HL-60 (cell line): ENCODE measurements around the gene DPH1.

ENCODE experiments used
- POLR2AphosphoS5 ChIP-seq: IDR thresholded peaks from 2 replicates; pipeline ENCODE4 v1.6.1; 2012; ENCODE audit warnings: low read depth
- REST ChIP-seq: IDR thresholded peaks from 2 replicates; pipeline ENCODE4 v1.6.1; 2012; ENCODE audit warnings: low read depth; ENCODE audit not compliant: insufficient replicate concordance
- TF ChIP-seq, protein P1 (sequence below): IDR thresholded peaks from one replicate; pipeline ENCODE4 v1.5.1; 2011; ENCODE audit warnings: low read length, control low read depth, inconsistent platforms; ENCODE audit not compliant: insufficient read depth

GRCh38 chr17:2024572-2025219 lies 5.3 kb upstream of the DPH1 start:
- TF ChIP-seq, protein P1, sequence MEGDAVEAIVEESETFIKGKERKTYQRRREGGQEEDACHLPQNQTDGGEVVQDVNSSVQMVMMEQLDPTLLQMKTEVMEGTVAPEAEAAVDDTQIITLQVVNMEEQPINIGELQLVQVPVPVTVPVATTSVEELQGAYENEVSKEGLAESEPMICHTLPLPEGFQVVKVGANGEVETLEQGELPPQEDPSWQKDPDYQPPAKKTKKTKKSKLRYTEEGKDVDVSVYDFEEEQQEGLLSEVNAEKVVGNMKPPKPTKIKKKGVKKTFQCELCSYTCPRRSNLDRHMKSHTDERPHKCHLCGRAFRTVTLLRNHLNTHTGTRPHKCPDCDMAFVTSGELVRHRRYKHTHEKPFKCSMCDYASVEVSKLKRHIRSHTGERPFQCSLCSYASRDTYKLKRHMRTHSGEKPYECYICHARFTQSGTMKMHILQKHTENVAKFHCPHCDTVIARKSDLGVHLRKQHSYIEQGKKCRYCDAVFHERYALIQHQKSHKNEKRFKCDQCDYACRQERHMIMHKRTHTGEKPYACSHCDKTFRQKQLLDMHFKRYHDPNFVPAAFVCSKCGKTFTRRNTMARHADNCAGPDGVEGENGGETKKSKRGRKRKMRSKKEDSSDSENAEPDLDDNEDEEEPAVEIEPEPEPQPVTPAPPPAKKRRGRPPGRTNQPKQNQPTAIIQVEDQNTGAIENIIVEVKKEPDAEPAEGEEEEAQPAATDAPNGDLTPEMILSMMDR: no peak
- TF ChIP-seq REST (no peak), POLR2AphosphoS5 (no peak)
